MCF 10A (cell line): ENCODE results near the gene TTLL9. TPM values are rescaled to one million over a fixed set of nuclear protein-coding genes. Genes with fewer than 3 reads are reported as not detected.

ENCODE experiments used
- BruUV-seq: library from RNA; stranded (reverse); fragments of 400-500 nt; replicated peaks from 2 replicates; lab custom pipeline; 2021; lab: Mats Ljungman, UMichigan
- CTCF ChIA-PET: fragments of 300-600 bp; sonication (Branson Sonifier 250); formaldehyde crosslinking; extraction: SDS; loops from one replicate; lab custom pipeline; 2021; ENCODE audit warnings: antibody characterized with exemption, inconsistent platforms; lab: Yijun Ruan, JAX
- POLR2A ChIA-PET: fragments of 300-600, 350-650 bp; sonication (Branson Sonifier 250); formaldehyde crosslinking; extraction: SDS; loops from one replicate; lab custom pipeline; 2020; ENCODE audit warnings: antibody characterized with exemption, inconsistent platforms; lab: Yijun Ruan, JAX
- DNase-seq: peaks from one replicate; pipeline ENCODE4 v3.0.0-alpha.2; 2018; ENCODE audit not compliant: unreplicated experiment
- H3K27ac Mint-ChIP-seq: one replicate; pipeline ENCODE4 v1.8.0; 2022; ENCODE audit warnings: mild to moderate bottlenecking, low read depth, mixed read lengths; ENCODE audit not compliant: unreplicated experiment
- H3K27me3 Mint-ChIP-seq: one replicate; pipeline ENCODE4 v1.8.0; 2022; ENCODE audit warnings: mixed read lengths; ENCODE audit not compliant: insufficient read depth, unreplicated experiment
- H3K36me3 Mint-ChIP-seq: one replicate; pipeline ENCODE4 v1.8.0; 2022; ENCODE audit warnings: mild to moderate bottlenecking, moderate library complexity, mixed read lengths; ENCODE audit not compliant: insufficient read depth, unreplicated experiment
- H3K4me1 Mint-ChIP-seq: one replicate; pipeline ENCODE4 v1.8.0; 2022; ENCODE audit warnings: mixed read lengths; ENCODE audit not compliant: insufficient read depth, unreplicated experiment
- H3K4me3 Mint-ChIP-seq: one replicate; pipeline ENCODE4 v1.8.0; 2022; ENCODE audit warnings: mild to moderate bottlenecking, moderate library complexity, mixed read lengths; ENCODE audit not compliant: unreplicated experiment
- H3K9me3 Mint-ChIP-seq: one replicate; pipeline ENCODE4 v1.8.0; 2022; ENCODE audit warnings: mixed read lengths; ENCODE audit not compliant: unreplicated experiment
- intact Hi-C: fragments of 100-400 bp; cut with micrococcal nuclease; formaldehyde crosslinking; loops from 2 replicates; pipeline ENCODE4 v1.14.1; 2022
- total RNA-seq: library from RNA; stranded (reverse); gene quantifications from 2 replicates; pipeline ENCODE4 v1.2.3, GENCODE V29; 2022
- TF ChIP-seq, protein P1 (sequence below): fragments of 200-600 bp; IDR thresholded peaks from one replicate; pipeline ENCODE4 v1.8.0; 2022; ENCODE audit warnings: antibody characterized with exemption, mild to moderate bottlenecking; ENCODE audit not compliant: unreplicated experiment

TTLL9 gene
- total RNA-seq, 1 experiment from 2014 or later = 0.19 TPM

DNA sequence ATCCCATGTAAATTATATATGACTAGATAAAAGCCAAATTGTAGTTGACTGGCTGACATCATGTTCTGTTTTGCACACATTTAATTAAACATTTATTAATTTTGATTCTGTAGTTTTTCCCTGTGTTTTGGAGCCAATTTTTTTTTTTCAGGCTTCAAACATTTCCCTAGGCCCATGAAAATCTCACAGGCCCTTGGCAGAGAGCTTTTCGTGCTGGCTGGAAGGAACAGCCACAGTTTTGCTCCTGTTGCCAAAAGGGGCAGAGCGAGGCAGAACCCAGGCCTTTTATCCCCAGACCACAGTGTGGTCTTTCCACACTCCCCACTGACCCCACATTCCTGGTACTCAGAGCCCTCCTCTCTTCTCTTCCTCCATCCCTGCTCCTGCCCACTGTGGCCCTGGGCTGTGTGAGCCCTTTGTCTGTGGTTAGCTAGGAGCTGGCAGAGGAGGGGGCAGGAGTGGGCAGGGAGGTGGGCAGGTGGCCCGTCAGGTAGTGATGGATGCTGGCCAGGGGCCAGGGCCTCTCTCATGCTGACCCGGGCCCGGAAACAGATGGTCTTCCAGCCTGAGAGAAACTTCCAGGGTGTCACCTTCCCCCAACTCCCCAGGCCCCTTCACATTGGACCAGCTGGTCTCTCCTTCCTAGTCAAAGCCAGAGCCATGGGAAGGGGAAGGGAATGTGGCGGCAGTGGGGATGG lies 120.4 kb downstream of the TTLL9 start:
- Mint-ChIP-seq H3K4me1 (no peaks in the 10 kb centered on the region), H3K27me3 (peaks cover 36% of the 10 kb centered on the region), H3K4me3 (no peak overlapping the region), H3K27ac (no peak overlapping the region), H3K9me3 (no peaks in the 10 kb centered on the region), H3K36me3 (no peaks in the 10 kb centered on the region)
- no peak for DNase-seq
- POLR2A ChIA-PET = no interaction called here
- intact Hi-C loops = no loop called here
- CTCF ChIA-PET = interaction anchor here (0.6 to 1.7 kb wide), 6 partner anchors 16 to 487 kb away, joined by 3 to 10 read pairs (median 4); partner anchors contain the start of gene CCM2L
- TF ChIP-seq, protein P1, sequence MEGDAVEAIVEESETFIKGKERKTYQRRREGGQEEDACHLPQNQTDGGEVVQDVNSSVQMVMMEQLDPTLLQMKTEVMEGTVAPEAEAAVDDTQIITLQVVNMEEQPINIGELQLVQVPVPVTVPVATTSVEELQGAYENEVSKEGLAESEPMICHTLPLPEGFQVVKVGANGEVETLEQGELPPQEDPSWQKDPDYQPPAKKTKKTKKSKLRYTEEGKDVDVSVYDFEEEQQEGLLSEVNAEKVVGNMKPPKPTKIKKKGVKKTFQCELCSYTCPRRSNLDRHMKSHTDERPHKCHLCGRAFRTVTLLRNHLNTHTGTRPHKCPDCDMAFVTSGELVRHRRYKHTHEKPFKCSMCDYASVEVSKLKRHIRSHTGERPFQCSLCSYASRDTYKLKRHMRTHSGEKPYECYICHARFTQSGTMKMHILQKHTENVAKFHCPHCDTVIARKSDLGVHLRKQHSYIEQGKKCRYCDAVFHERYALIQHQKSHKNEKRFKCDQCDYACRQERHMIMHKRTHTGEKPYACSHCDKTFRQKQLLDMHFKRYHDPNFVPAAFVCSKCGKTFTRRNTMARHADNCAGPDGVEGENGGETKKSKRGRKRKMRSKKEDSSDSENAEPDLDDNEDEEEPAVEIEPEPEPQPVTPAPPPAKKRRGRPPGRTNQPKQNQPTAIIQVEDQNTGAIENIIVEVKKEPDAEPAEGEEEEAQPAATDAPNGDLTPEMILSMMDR = no peak
- BruUV-seq = no TSS peak

DNA sequence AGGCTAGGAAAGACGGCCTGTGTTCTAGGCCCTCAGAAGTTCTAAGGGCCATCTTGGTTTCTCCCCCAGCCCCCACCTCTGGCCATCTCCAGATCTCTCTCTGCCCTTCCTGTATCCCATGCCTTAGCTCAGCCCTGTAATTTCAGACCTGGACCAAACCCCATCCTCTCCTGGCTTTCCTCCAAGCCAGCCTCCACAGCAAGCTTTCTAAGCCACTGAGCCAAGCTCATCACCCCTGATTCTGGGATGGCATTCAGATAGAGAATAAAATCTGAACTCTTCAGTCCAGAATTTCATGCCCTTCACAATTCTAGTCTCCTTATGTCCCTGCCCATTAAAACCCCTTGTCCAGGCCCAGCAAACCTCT lies 120.9 kb downstream of the TTLL9 start:
- TF ChIP-seq, protein P1 = no peak
- intact Hi-C loops = no loop called here
- Mint-ChIP-seq H3K27me3 (peaks cover 42% of the 10 kb centered on the region), H3K9me3 (no peaks in the 10 kb centered on the region), H3K4me3 (no peak overlapping the region), H3K4me1 (no peaks in the 10 kb centered on the region), H3K36me3 (no peaks in the 10 kb centered on the region), H3K27ac (no peak overlapping the region)
- ChIA-PET POLR2A (no interaction called here), CTCF (interaction anchor here (0.7 to 1.7 kb wide), 3 partner anchors 16 to 487 kb away, joined by 5 to 10 read pairs (median 5); no protein-coding TSS in a partner anchor)
- BruUV-seq = no TSS peak
- no peak for DNase-seq

DNA sequence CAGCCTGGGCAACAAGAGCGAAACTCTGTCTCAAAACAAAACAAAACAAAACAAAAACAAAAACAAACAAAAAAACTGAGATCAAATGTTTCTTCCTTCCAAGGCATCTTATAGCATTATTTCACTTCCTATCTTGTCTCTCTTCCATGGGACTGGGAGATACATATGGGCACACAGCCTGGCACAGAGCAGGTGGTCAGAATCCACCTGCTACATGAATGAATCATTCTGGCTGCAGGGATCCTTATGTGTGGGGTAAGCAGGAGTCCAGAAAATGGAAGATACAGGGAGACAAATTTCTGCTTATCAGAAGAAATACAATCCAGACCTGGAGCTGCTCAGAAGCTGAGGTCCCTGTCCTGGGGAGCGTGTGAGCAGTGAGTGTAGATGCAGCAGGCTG lies 121.7 kb downstream of the TTLL9 start:
- no TSS peak for BruUV-seq
- no peak overlapping the region for H3K27ac Mint-ChIP-seq
- intact Hi-C loops = no loop called here
- DNase-seq = no peak
- POLR2A ChIA-PET = interaction anchor here (1.0 kb wide), 1 partner anchor 10 kb away, joined by 3 read pairs; no protein-coding TSS in a partner anchor
- H3K9me3 Mint-ChIP-seq = no peaks in the 10 kb centered on the region
- no peak overlapping the region for H3K4me3 Mint-ChIP-seq
- peaks cover 49% of the 10 kb centered on the region for H3K27me3 Mint-ChIP-seq
- TF ChIP-seq, protein P1 = no peak
- no peaks in the 10 kb centered on the region for H3K36me3 Mint-ChIP-seq
- CTCF ChIA-PET = interaction anchor here (0.6 to 1.7 kb wide), 2 partner anchors 40 to 59 kb away, joined by 3 to 10 read pairs; no protein-coding TSS in a partner anchor
- no peaks in the 10 kb centered on the region for H3K4me1 Mint-ChIP-seq

Other genes with a start within 250 kb of the TTLL9 start
- not detected in 2 replicates for gene COX4I2, start 232.7 kb upstream of the TTLL9 start, total RNA-seq
- gene BCL2L1, start 147.8 kb upstream of the TTLL9 start, total RNA-seq = 139 and 156 TPM in 2 replicates
- gene TPX2, start 131.3 kb upstream of the TTLL9 start, total RNA-seq = 45.3 and 79.6 TPM in 2 replicates
- gene MYLK2, start 51.3 kb upstream of the TTLL9 start, total RNA-seq = 0.14 and 0.32 TPM in 2 replicates
- not detected in 2 replicates for gene FOXS1, start 25.0 kb upstream of the TTLL9 start, total RNA-seq
- not detected in 2 replicates for gene DUSP15, start 107 bp upstream of the TTLL9 start, total RNA-seq
- gene PDRG1, start 81.4 kb downstream of the TTLL9 start, total RNA-seq = 12.2 and 16.3 TPM in 2 replicates
- not detected in 2 replicates for gene XKR7, start 97.5 kb downstream of the TTLL9 start, total RNA-seq
- not detected in 2 replicates for gene CCM2L, start 139.8 kb downstream of the TTLL9 start, total RNA-seq
- gene HCK, start 181.6 kb downstream of the TTLL9 start, total RNA-seq = not detected in 2 replicates
- 50.6 and 52.3 TPM in 2 replicates for gene TM9SF4, start 239.1 kb downstream of the TTLL9 start, total RNA-seq